ENCODE results near the gene CSMD2.

DNA sequence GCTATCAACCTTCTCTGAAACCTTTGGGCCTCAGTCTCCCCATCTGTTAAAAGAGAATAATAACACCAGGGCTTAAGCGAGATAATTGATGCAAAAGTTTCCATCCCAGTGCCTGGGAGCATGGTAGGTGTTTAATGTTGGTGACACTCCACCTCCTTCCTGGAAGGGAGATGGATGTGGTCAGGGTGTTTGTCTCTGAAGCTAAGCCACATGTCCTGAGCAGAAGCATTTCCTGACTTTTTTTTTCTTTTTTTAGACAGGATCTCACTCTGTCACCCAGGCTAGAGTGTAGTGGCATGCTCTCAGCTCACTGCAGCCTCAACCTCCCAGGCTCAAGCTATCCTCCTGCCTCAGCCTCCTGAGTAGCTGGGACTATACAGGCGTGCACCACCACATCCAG, 373.8 kb downstream of the CSMD2 start:
- TF ChIP-seq EZH2 (optimal IDR thresholded peaks at IDR 0.05; ENCODE audit: low read depth, low read length): no peak
- TF ChIP-seq, protein P1, sequence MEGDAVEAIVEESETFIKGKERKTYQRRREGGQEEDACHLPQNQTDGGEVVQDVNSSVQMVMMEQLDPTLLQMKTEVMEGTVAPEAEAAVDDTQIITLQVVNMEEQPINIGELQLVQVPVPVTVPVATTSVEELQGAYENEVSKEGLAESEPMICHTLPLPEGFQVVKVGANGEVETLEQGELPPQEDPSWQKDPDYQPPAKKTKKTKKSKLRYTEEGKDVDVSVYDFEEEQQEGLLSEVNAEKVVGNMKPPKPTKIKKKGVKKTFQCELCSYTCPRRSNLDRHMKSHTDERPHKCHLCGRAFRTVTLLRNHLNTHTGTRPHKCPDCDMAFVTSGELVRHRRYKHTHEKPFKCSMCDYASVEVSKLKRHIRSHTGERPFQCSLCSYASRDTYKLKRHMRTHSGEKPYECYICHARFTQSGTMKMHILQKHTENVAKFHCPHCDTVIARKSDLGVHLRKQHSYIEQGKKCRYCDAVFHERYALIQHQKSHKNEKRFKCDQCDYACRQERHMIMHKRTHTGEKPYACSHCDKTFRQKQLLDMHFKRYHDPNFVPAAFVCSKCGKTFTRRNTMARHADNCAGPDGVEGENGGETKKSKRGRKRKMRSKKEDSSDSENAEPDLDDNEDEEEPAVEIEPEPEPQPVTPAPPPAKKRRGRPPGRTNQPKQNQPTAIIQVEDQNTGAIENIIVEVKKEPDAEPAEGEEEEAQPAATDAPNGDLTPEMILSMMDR (IDR thresholded peaks at IDR 0.05; ENCODE audit: low read length): no peak

Data from MM.1S (cell line).